PC-3 (cell line): ENCODE measurements around the gene METTL3. TPM values are rescaled to one million over a fixed set of nuclear protein-coding genes. Genes with fewer than 3 reads are reported as not detected.
"Not testable (repeated sequence)": the region's sequence is repeated elsewhere in the genome, so short reads cannot be mapped to it uniquely, and the experiment has no call there.

ENCODE experiments used
- ATAC-seq: fragments of 200-7000 bp; cut with Tn5 transposase; 2 replicates; pipeline ENCODE4 v1.9.1; 2020; ENCODE audit warnings: mild to moderate bottlenecking, moderate library complexity
- BruUV-seq: library from RNA; stranded (reverse); fragments of 400-500 nt; replicated peaks from 2 replicates; lab custom pipeline; 2021; lab: Mats Ljungman, UMichigan
- CTCF ChIA-PET: fragments of 300-600 bp; sonication (Branson Sonifier 250); formaldehyde crosslinking; loops from one replicate; lab custom pipeline; 2022; ENCODE audit warnings: antibody characterized with exemption; lab: Charles Lee
- POLR2A ChIA-PET: fragments of 300-600 bp; sonication (Branson Sonifier 250); formaldehyde crosslinking; loops from one replicate; lab custom pipeline; 2022; ENCODE audit warnings: antibody characterized with exemption; ENCODE audit not compliant: unreplicated experiment; lab: Charles Lee
- DNase-seq: peaks from one replicate; pipeline ENCODE4 v3.0.0-alpha.2; 2015
- H2AFZ ChIP-seq: fragments of 300-600 bp; sonication (generic); 2 replicates; pipeline ENCODE4 v1.6.0; 2016; ENCODE audit warnings: antibody characterized with exemption, low read length
- H3F3A ChIP-seq: fragments of 300-600 bp; sonication (generic); one replicate; pipeline ENCODE4 v1.6.0; 2017; ENCODE audit warnings: antibody characterized with exemption, low read length, control low read depth, mild to moderate bottlenecking; ENCODE audit not compliant: unreplicated experiment
- H3K27ac ChIP-seq: fragments of 300-600 bp; sonication (generic); 2 replicates; pipeline ENCODE4 v1.5.1; 2016; ENCODE audit warnings: mild to moderate bottlenecking, low read length
- H3K27me3 ChIP-seq: fragments of 300-600 bp; sonication (generic); 2 replicates; pipeline ENCODE4 v1.6.1; 2016; ENCODE audit warnings: low read length, mixed read lengths
- H3K36me3 ChIP-seq: fragments of 300-600 bp; sonication (generic); 2 replicates; pipeline ENCODE4 v1.6.1; 2016; ENCODE audit warnings: low read depth, mixed run types, low read length, mixed read lengths
- H3K4me1 ChIP-seq: fragments of 300-600 bp; sonication (generic); 2 replicates; pipeline ENCODE4 v1.5.1; 2016; ENCODE audit warnings: low read length; ENCODE audit not compliant: insufficient read depth
- H3K4me2 ChIP-seq: fragments of 300-600 bp; sonication (generic); 2 replicates; pipeline ENCODE4 v1.6.0; 2016; ENCODE audit warnings: low read length
- H3K4me3 ChIP-seq: fragments of 300-600 bp; sonication (generic); 2 replicates; pipeline ENCODE4 v1.5.1; 2016; ENCODE audit warnings: mild to moderate bottlenecking, low read length, mixed read lengths
- H3K79me2 ChIP-seq: fragments of 300-600 bp; sonication (generic); 2 replicates; pipeline ENCODE4 v1.6.1; 2017; ENCODE audit warnings: low read length, mixed read lengths
- H3K9ac ChIP-seq: fragments of 300-600 bp; sonication (generic); 2 replicates; pipeline ENCODE4 v1.6.0; 2016; ENCODE audit warnings: mild to moderate bottlenecking, low read length
- H3K9me2 ChIP-seq: fragments of 300-600 bp; sonication (generic); replicated peaks from 2 replicates; pipeline ENCODE4 v1.6.1; 2016; ENCODE audit warnings: mixed run types, low read length, mixed read lengths
- H3K9me3 ChIP-seq: fragments of 300-600 bp; sonication (generic); 2 replicates; pipeline ENCODE4 v1.6.1; 2016; ENCODE audit warnings: low read length, mixed read lengths
- H4K20me1 ChIP-seq: fragments of 300-600 bp; sonication (generic); 2 replicates; pipeline ENCODE4 v1.6.1; 2016; ENCODE audit warnings: low read length, mixed read lengths
- EZH2 ChIP-seq: fragments of 300-600 bp; sonication (generic); IDR thresholded peaks from one replicate; pipeline ENCODE4 v1.6.1; 2017; ENCODE audit warnings: antibody characterized with exemption, mild to moderate bottlenecking, low read length; ENCODE audit not compliant: unreplicated experiment
- EZH2phosphoT487 ChIP-seq: fragments of 300-600 bp; sonication (generic); IDR thresholded peaks from 2 replicates; pipeline ENCODE4 v1.6.1; 2018; ENCODE audit warnings: mild to moderate bottlenecking, antibody characterized with exemption, low read length, borderline replicate concordance
- intact Hi-C: fragments of 100-400 bp; cut with micrococcal nuclease; formaldehyde crosslinking; loops from 2 replicates; pipeline ENCODE4 v1.9.0; 2023
- total RNA-seq: library from RNA; depleted of rRNA; stranded (reverse); fragments of >200 nt; gene quantifications from 2 replicates; pipeline ENCODE4 v1.2.3, GENCODE V29; 2014
- TF ChIP-seq, protein P1 (sequence below): fragments of 300-600 bp; sonication (generic); conservative IDR thresholded peaks from 2 replicates; pipeline ENCODE4 v1.5.1; 2017; ENCODE audit warnings: antibody characterized with exemption, low read depth, mild to moderate bottlenecking, low read length

Gene METTL3
- total RNA-seq, 1 experiment from 2014 or later = 57.1 TPM

DNA sequence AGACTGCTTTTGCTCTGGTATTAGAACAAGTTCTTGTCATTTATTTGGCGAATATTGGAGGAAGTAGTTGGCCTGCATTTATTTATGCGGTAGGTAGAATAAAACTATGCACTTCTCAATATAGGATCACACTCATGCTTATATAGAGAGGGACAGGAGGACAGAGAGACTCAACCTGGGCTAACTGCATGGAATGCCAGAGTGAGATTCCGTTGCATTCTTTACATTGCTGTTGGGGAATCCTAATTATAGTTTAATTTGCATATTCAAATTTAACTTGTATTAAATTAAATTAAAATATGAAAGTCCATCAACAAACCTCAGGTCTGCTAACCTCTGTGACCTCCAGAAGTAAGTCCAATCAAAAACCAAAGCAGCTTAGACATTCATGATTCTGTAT lies 42.1 kb upstream of the METTL3 start:
- Histone ChIP-seq H3K4me3 (no peak overlapping the region), H3K9me3 (no peaks in the 10 kb centered on the region), H3K4me1 (peaks cover 4% of the 10 kb centered on the region; the same call in 1 of the 2 replicates), H3K36me3 (no peaks in the 10 kb centered on the region), H3F3A (no peaks in the 10 kb centered on the region), H3K4me2 (no peak overlapping the region), H2AFZ (no peak overlapping the region), H3K9ac (no peak overlapping the region), H3K27ac (no peak overlapping the region), H3K79me2 (no peaks in the 10 kb centered on the region), H3K27me3 (no peaks in the 10 kb centered on the region), H3K9me2 (no peaks in the 10 kb centered on the region), H4K20me1 (no peaks in the 10 kb centered on the region)
- ChIA-PET CTCF (no interaction called here), POLR2A (no interaction called here)
- no peak for ATAC-seq
- no TSS peak for BruUV-seq
- DNase-seq = no peak
- intact Hi-C loops = no loop called here
- TF ChIP-seq, protein P1, sequence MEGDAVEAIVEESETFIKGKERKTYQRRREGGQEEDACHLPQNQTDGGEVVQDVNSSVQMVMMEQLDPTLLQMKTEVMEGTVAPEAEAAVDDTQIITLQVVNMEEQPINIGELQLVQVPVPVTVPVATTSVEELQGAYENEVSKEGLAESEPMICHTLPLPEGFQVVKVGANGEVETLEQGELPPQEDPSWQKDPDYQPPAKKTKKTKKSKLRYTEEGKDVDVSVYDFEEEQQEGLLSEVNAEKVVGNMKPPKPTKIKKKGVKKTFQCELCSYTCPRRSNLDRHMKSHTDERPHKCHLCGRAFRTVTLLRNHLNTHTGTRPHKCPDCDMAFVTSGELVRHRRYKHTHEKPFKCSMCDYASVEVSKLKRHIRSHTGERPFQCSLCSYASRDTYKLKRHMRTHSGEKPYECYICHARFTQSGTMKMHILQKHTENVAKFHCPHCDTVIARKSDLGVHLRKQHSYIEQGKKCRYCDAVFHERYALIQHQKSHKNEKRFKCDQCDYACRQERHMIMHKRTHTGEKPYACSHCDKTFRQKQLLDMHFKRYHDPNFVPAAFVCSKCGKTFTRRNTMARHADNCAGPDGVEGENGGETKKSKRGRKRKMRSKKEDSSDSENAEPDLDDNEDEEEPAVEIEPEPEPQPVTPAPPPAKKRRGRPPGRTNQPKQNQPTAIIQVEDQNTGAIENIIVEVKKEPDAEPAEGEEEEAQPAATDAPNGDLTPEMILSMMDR = no peak
- TF ChIP-seq EZH2 (no peak), EZH2phosphoT487 (no peak)

DNA sequence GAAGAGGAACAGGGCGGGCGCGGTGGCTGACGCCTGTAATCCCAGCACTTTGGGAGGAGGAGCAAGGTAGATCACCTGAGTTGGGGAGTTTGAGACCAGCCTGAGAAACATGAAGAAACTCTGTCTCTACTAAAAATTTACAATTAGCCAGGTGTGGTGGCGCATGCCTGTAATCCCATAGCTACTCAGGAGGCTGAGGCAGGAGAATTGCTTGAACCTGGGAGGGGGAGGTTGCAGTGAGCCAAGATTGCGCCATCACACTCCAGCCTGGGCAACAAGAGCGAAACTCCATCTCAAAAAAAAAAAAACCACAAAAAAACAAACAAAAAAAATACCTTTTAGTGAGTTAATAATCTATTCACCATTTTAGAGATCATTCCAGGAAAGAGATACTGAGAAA lies 33.4 kb upstream of the METTL3 start:
- ATAC-seq, BruUV-seq, H3K36me3 ChIP-seq, intact Hi-C loops, H3K4me1 ChIP-seq, CTCF ChIA-PET, DNase-seq, H3K9me3 ChIP-seq, H2AFZ ChIP-seq, H3K27me3 ChIP-seq, H3F3A ChIP-seq, H3K4me3 ChIP-seq, H3K4me2 ChIP-seq, POLR2A ChIA-PET, H3K27ac ChIP-seq, H3K9ac ChIP-seq, H4K20me1 ChIP-seq, H3K9me2 ChIP-seq, H3K79me2 ChIP-seq: not testable (repeated sequence)

DNA sequence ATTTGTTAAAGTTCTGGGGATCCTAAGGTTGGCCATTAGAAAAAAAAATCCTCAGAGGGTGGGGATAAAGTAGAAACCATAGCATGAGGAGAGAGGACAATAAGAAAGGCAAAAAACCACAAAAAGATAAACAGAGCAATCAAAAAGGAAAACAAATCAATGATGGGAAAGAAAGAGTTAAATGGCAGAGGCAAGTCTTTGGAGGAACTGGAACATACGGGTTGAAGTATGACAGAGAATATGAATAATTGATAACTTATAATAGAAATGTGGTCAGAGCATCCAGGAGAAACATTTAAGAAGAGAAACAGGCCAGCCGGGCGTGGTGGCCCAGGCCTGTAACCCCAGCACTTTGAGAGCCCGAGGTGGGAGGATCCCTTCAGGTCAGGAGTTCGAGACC lies 32.8 kb upstream of the METTL3 start:
- H4K20me1 ChIP-seq = no peaks in the 10 kb centered on the region
- TF ChIP-seq EZH2phosphoT487 (no peak), EZH2 (no peak)
- TF ChIP-seq, protein P1 = no peak
- intact Hi-C loops = no loop called here
- H3K9ac ChIP-seq = no peak overlapping the region
- CTCF ChIA-PET = no interaction called here
- H3K4me3 ChIP-seq = no peak overlapping the region
- DNase-seq (no peak), ATAC-seq (no peak)
- H3K9me2 ChIP-seq = no peaks in the 10 kb centered on the region
- H3K27ac ChIP-seq = no peak overlapping the region
- no peaks in the 10 kb centered on the region for H3K79me2 ChIP-seq
- no TSS peak for BruUV-seq
- POLR2A ChIA-PET = no interaction called here
- 0 out of 2 replicates have a peak, but pooled peaks cover under 1% of the 10 kb centered on the region for H3K27me3 ChIP-seq
- H3K36me3 ChIP-seq = no peaks in the 10 kb centered on the region
- H3F3A ChIP-seq = no peaks in the 10 kb centered on the region
- H3K4me2 ChIP-seq = 0 out of 2 replicates have a peak overlapping the region, but pooled peaks have one; percentile 27
- no peaks in the 10 kb centered on the region for H3K9me3 ChIP-seq
- H2AFZ ChIP-seq = peak overlapping the region; percentile 34; the same call in 1 of the 2 replicates
- no peaks in the 10 kb centered on the region for H3K4me1 ChIP-seq
